Trophoblast cell (in vitro differentiated cells and primary cell): ENCODE results near the gene SRSF2.
"Not testable (repeated sequence)": the region's sequence is repeated elsewhere in the genome, so short reads cannot be mapped to it uniquely, and the experiment has no call there.

Experiments
- DNase-seq, 2 donors: peaks; one replicate each; pipeline ENCODE4 v3.0.0-alpha.2; 2016
- H2AFZ ChIP-seq: 2 replicates; pipeline ENCODE4 v1.6.1; 2013; ENCODE audit warnings: low read length, moderate library complexity, mild to moderate bottlenecking; ENCODE audit not compliant: insufficient read depth, poor library complexity
- H2AK5ac ChIP-seq: 2 replicates; pipeline ENCODE4 v1.6.1; 2013; ENCODE audit warnings: mild to moderate bottlenecking, low read length
- H2BK120ac ChIP-seq: 2 replicates; pipeline ENCODE4 v1.6.1; 2013; ENCODE audit warnings: low read length, mild to moderate bottlenecking, moderate library complexity; ENCODE audit not compliant: insufficient read depth, poor library complexity
- H2BK12ac ChIP-seq: 2 replicates; pipeline ENCODE4 v1.6.1; 2013; ENCODE audit warnings: mild to moderate bottlenecking, low read length, moderate library complexity
- H2BK5ac ChIP-seq: 2 replicates; pipeline ENCODE4 v1.6.1; 2013; ENCODE audit warnings: low read length, low read depth, moderate library complexity, mild to moderate bottlenecking; ENCODE audit not compliant: poor library complexity
- H3K14ac ChIP-seq: 2 replicates; pipeline ENCODE4 v1.6.1; 2013; ENCODE audit warnings: mild to moderate bottlenecking, low read length
- H3K18ac ChIP-seq: 2 replicates; pipeline ENCODE4 v1.6.1; 2013; ENCODE audit warnings: mild to moderate bottlenecking, low read length
- H3K23ac ChIP-seq: 2 replicates; pipeline ENCODE4 v1.6.1; 2013; ENCODE audit warnings: low read length
- H3K27ac ChIP-seq: 2 replicates; pipeline ENCODE4 v1.5.1; 2013; ENCODE audit warnings: low read depth, mild to moderate bottlenecking, inconsistent platforms, low read length, moderate library complexity
- H3K27me3 ChIP-seq: 2 replicates; pipeline ENCODE4 v1.6.1; 2013; ENCODE audit warnings: inconsistent platforms, mild to moderate bottlenecking, low read length, moderate library complexity; ENCODE audit not compliant: insufficient read depth
- H3K36me3 ChIP-seq, 2 experiments: 1 replicate in 1 of 2; 2 replicates in 1 of 2; pipeline ENCODE4 v1.6.1; 2013; ENCODE audit warnings: low read length in 2 of 2, mild to moderate bottlenecking in 2 of 2, moderate library complexity in 1 of 2; ENCODE audit not compliant: insufficient read depth in 2 of 2, control insufficient read depth in 1 of 2
- H3K4ac ChIP-seq: 2 replicates; pipeline ENCODE4 v1.6.1; 2013; ENCODE audit warnings: low read depth, mild to moderate bottlenecking, low read length, moderate library complexity
- H3K4me1 ChIP-seq, 2 experiments: 1 replicate in 1 of 2; 2 replicates in 1 of 2; pipeline ENCODE4 v1.6.1; 2013; ENCODE audit warnings: low read length in 2 of 2, mild to moderate bottlenecking in 2 of 2, moderate library complexity in 1 of 2; ENCODE audit not compliant: insufficient read depth in 2 of 2, control insufficient read depth in 1 of 2
- H3K4me2 ChIP-seq: 2 replicates; pipeline ENCODE4 v1.6.1; 2013; ENCODE audit warnings: inconsistent platforms, mild to moderate bottlenecking, low read length, moderate library complexity
- H3K4me3 ChIP-seq: 2 replicates; pipeline ENCODE4 v1.5.1; 2013; ENCODE audit warnings: mild to moderate bottlenecking, low read depth, low read length, inconsistent platforms
- H3K79me1 ChIP-seq: one replicate; pipeline ENCODE4 v1.6.1; 2013; ENCODE audit warnings: low read length
- H3K79me2 ChIP-seq: 2 replicates; pipeline ENCODE4 v1.6.1; 2013; ENCODE audit warnings: low read length, mild to moderate bottlenecking; ENCODE audit not compliant: control insufficient read depth, insufficient read depth, poor library complexity
- H3K9ac ChIP-seq: 2 replicates; pipeline ENCODE4 v1.6.1; 2013; ENCODE audit warnings: mild to moderate bottlenecking, low read length
- H3K9me3 ChIP-seq: 2 replicates; pipeline ENCODE4 v1.6.1; 2013; ENCODE audit warnings: low read depth, mild to moderate bottlenecking, control low read depth, inconsistent platforms, low read length; ENCODE audit not compliant: insufficient read depth
- H4K12ac ChIP-seq: 2 replicates; pipeline ENCODE4 v1.6.1; 2013; ENCODE audit warnings: low read depth, mild to moderate bottlenecking, low read length, moderate library complexity
- H4K8ac ChIP-seq: 2 replicates; pipeline ENCODE4 v1.6.1; 2013; ENCODE audit warnings: low read depth, mild to moderate bottlenecking, low read length, moderate library complexity
- H4K91ac ChIP-seq: one replicate; pipeline ENCODE4 v1.6.1; 2013; ENCODE audit warnings: low read depth, mild to moderate bottlenecking, low read length, moderate library complexity
- WGBS: extraction: QIAGEN DNeasy Blood & Tissue Kit; methylation state at CpG from one replicate; pipeline ENCODE4 v1.1.7; 2013; ENCODE audit warnings: missing lambda C conversion rate; ENCODE audit not compliant: insufficient read length, insufficient coverage; ENCODE audit errors: extremely low coverage; 5-methylcytosine and 5-hydroxymethylcytosine counted together

SRSF2 gene

GRCh38 chr17:76734080-76734840, 2.9 kb downstream of the SRSF2 start:
- Histone ChIP-seq H2AFZ (no peak overlapping the region), H3K18ac (no peak overlapping the region), H4K8ac (no peak overlapping the region), H3K4me2 (peak overlapping the region; percentile 48), H3K14ac (no peak overlapping the region), H4K12ac (no peak overlapping the region), H3K27me3 (no peaks in the 10 kb centered on the region), H3K23ac (no peak overlapping the region), H3K4me1 (peaks cover 0 to 2% of the 10 kb centered on the region in 2 experiments), H3K79me1 (peaks cover 17% of the 10 kb centered on the region), H2BK120ac (no peak overlapping the region), H3K36me3 (peaks cover 10 to 22% of the 10 kb centered on the region in 2 experiments), H3K79me2 (peaks cover 18% of the 10 kb centered on the region), H3K4ac (peak overlapping the region; percentile 39), H3K9me3 (no peaks in the 10 kb centered on the region), H2BK12ac (no peak overlapping the region), H3K9ac (peak overlapping the region; percentile 61), H3K4me3 (peak overlapping the region; percentile 59), H3K27ac (no peak overlapping the region), H2AK5ac (no peak overlapping the region), H2BK5ac (no peak overlapping the region), H4K91ac (no peak overlapping the region)
- WGBS: no CpG with 5 or more reads among the region's 8 CpGs
- DNase-seq: no peak

GRCh38 chr17:76733618-76733957, 3.5 kb downstream of the SRSF2 start:
- Histone ChIP-seq H4K8ac (no peak overlapping the region), H3K79me1 (peaks cover 17% of the 10 kb centered on the region), H2BK12ac (no peak overlapping the region), H3K18ac (no peak overlapping the region), H3K14ac (no peak overlapping the region), H3K4ac (no peak overlapping the region), H3K9ac (no peak overlapping the region), H4K91ac (no peak overlapping the region), H2AK5ac (no peak overlapping the region), H3K27ac (no peak overlapping the region), H3K9me3 (no peaks in the 10 kb centered on the region), H2BK5ac (no peak overlapping the region), H3K4me1 (peaks cover 0 to 2% of the 10 kb centered on the region in 2 experiments), H3K4me3 (no peak overlapping the region), H2AFZ (no peak overlapping the region), H3K23ac (no peak overlapping the region), H3K36me3 (peaks cover 10 to 22% of the 10 kb centered on the region in 2 experiments), H2BK120ac (no peak overlapping the region), H3K79me2 (peaks cover 18% of the 10 kb centered on the region), H3K4me2 (no peak overlapping the region), H4K12ac (no peak overlapping the region), H3K27me3 (no peaks in the 10 kb centered on the region)
- no CpG with 5 or more reads among the region's 1 CpG for WGBS
- no peak for DNase-seq

GRCh38 chr17:76732734-76733617, 4.2 kb downstream of the SRSF2 start:
- Histone ChIP-seq H3K9ac (no peak overlapping the region), H3K27me3 (no peaks in the 10 kb centered on the region), H3K9me3 (no peaks in the 10 kb centered on the region), H3K27ac (no peak overlapping the region), H2AFZ (no peak overlapping the region), H3K4ac (no peak overlapping the region), H3K4me2 (no peak overlapping the region), H2BK120ac (no peak overlapping the region), H3K23ac (no peak overlapping the region), H3K4me1 (peaks cover 0 to 2% of the 10 kb centered on the region in 2 experiments), H4K91ac (no peak overlapping the region), H3K79me1 (peaks cover 15% of the 10 kb centered on the region), H4K12ac (no peak overlapping the region), H2AK5ac (no peak overlapping the region), H3K18ac (no peak overlapping the region), H3K36me3 (peaks cover 10 to 22% of the 10 kb centered on the region in 2 experiments), H3K14ac (no peak overlapping the region), H3K79me2 (peaks cover 16% of the 10 kb centered on the region), H4K8ac (no peak overlapping the region), H2BK12ac (no peak overlapping the region), H2BK5ac (no peak overlapping the region), H3K4me3 (no peak overlapping the region)
- WGBS: no CpG with 5 or more reads among the region's 3 CpGs
- DNase-seq: peak in 1 of 2 donors; percentile 38

- not testable (repeated sequence) for DNase-seq, H2BK12ac ChIP-seq, H3K4me3 ChIP-seq, H3K4ac ChIP-seq, H3K27me3 ChIP-seq, H2BK5ac ChIP-seq, H2AFZ ChIP-seq, H4K12ac ChIP-seq, H3K4me2 ChIP-seq, H3K9me3 ChIP-seq, H3K23ac ChIP-seq, H3K27ac ChIP-seq, H4K91ac ChIP-seq, H2AK5ac ChIP-seq, H4K8ac ChIP-seq, H3K9ac ChIP-seq, H3K18ac ChIP-seq, H3K4me1 ChIP-seq, H3K14ac ChIP-seq, H2BK120ac ChIP-seq
- no CpG with 5 or more reads among the region's 13 CpGs for WGBS
- Histone ChIP-seq H3K36me3 (peaks cover 10 to 22% of the 10 kb centered on the region in 2 experiments), H3K79me1 (peaks cover 12% of the 10 kb centered on the region), H3K79me2 (peaks cover 13% of the 10 kb centered on the region)
Measured at GRCh38 chr17:76731800-76732733, 5.1 kb downstream of the SRSF2 start.
